GM21737 (cell line): ENCODE results near the gene ACOT7.
"Not testable (repeated sequence)": the region's sequence is repeated elsewhere in the genome, so short reads cannot be mapped to it uniquely, and the experiment has no call there.

Experiments
- ATAC-seq: cut with Tn5 transposase; IDR thresholded peaks from one replicate; pipeline ENCODE4 v1.9.1; 2021; ENCODE audit warnings: mild to moderate bottlenecking, moderate library complexity; ENCODE audit not compliant: unreplicated experiment

ACOT7 gene

GRCh38 chr1:6401673-6402072 lies 8.1 kb upstream of the ACOT7 start:
- ATAC-seq = no peak

GRCh38 chr1:6399294-6399693 lies 5.7 kb upstream of the ACOT7 start:
- ATAC-seq = no peak

- ATAC-seq = no peak
These were observed 4.4 kb upstream of the ACOT7 start for GRCh38 chr1:6397844-6398441.

GRCh38 chr1:6396998-6397397 lies 3.4 kb upstream of the ACOT7 start:
- ATAC-seq = no peak

GRCh38 chr1:6395781-6396244 lies 2.2 kb upstream of the ACOT7 start:
- ATAC-seq = not testable (repeated sequence)

GRCh38 chr1:6395130-6395529 lies 1.6 kb upstream of the ACOT7 start:
- ATAC-seq = not testable (repeated sequence)

GRCh38 chr1:6392809-6393399 lies 663 bp downstream of the ACOT7 start:
- peak; percentile 12 for ATAC-seq

- no peak for ATAC-seq
These were observed 1.4 kb downstream of the ACOT7 start for GRCh38 chr1:6391951-6392808.

GRCh38 chr1:6389971-6390370 lies 3.6 kb downstream of the ACOT7 start:
- ATAC-seq = no peak

GRCh38 chr1:6386371-6386949 lies 7.1 kb downstream of the ACOT7 start:
- no peak for ATAC-seq

- ATAC-seq = no peak
These were observed 7.9 kb downstream of the ACOT7 start for GRCh38 chr1:6385488-6386191.

- no peak for ATAC-seq
These were observed 8.6 kb downstream of the ACOT7 start for GRCh38 chr1:6384962-6385361.

- ATAC-seq = no peak
These were observed 9.4 kb downstream of the ACOT7 start for GRCh38 chr1:6384135-6384534.

GRCh38 chr1:6380037-6380436 lies 13.5 kb downstream of the ACOT7 start:
- no peak for ATAC-seq

- no peak for ATAC-seq
These were observed 15.3 kb downstream of the ACOT7 start for GRCh38 chr1:6378096-6378746.

GRCh38 chr1:6373961-6374720 lies 19.4 kb downstream of the ACOT7 start:
- ATAC-seq = no peak

- ATAC-seq = not testable (repeated sequence)
These were observed 21.3 kb downstream of the ACOT7 start for GRCh38 chr1:6372236-6372635.

GRCh38 chr1:6370006-6370405 lies 23.6 kb downstream of the ACOT7 start:
- no peak for ATAC-seq

- no peak for ATAC-seq
These were observed 26.1 kb downstream of the ACOT7 start for GRCh38 chr1:6367381-6368012.
